HG03342 (cell line): Measurements from ENCODE around the gene MBTPS2.
"Not testable (repeated sequence)": the region's sequence is repeated elsewhere in the genome, so short reads cannot be mapped to it uniquely, and the experiment has no call there.

Experiments used
- ATAC-seq: cut with Tn5 transposase; IDR thresholded peaks from one replicate; pipeline ENCODE4 v1.9.1; 2021; ENCODE audit warnings: mild to moderate bottlenecking, moderate library complexity; ENCODE audit not compliant: unreplicated experiment

MBTPS2 gene

GRCh38 chrX:21855937-21856415, 16.6 kb downstream of the MBTPS2 start, which contains the start of gene YY2:
Gene YY2 (plus strand): TSS chrX:21855987. CDS start chrX:21856485, 498 bp downstream.
- no peak for ATAC-seq

GRCh38 chrX:21856504-21856903, 17.1 kb downstream of the MBTPS2 start:
- no peak for ATAC-seq

- no peak for ATAC-seq
Observed at GRCh38 chrX:21863241-21863640, 23.8 kb downstream of the MBTPS2 start.

- no peak for ATAC-seq
Observed at GRCh38 chrX:21865436-21865835, 26.0 kb downstream of the MBTPS2 start.

- ATAC-seq: no peak
Observed at GRCh38 chrX:21870494-21870893, 31.1 kb downstream of the MBTPS2 start.

GRCh38 chrX:21873063-21873775, 33.8 kb downstream of the MBTPS2 start:
- no peak for ATAC-seq

- ATAC-seq: not testable (repeated sequence)
Observed at GRCh38 chrX:21874182-21874581, 34.8 kb downstream of the MBTPS2 start.

GRCh38 chrX:21875013-21875412, 35.6 kb downstream of the MBTPS2 start:
- no peak for ATAC-seq

- no peak for ATAC-seq
Observed at GRCh38 chrX:21881881-21882574, 42.6 kb downstream of the MBTPS2 start.

GRCh38 chrX:21883258-21883657, 43.8 kb downstream of the MBTPS2 start:
- ATAC-seq: no peak

GRCh38 chrX:21885568-21885967, 46.2 kb downstream of the MBTPS2 start:
- no peak for ATAC-seq

- ATAC-seq: no peak
Observed at GRCh38 chrX:21905313-21905712, 65.9 kb downstream of the MBTPS2 start.

GRCh38 chrX:21905953-21906352, 66.5 kb downstream of the MBTPS2 start:
- ATAC-seq: no peak

- no peak for ATAC-seq
Observed at GRCh38 chrX:21907260-21907659, 67.8 kb downstream of the MBTPS2 start.

GRCh38 chrX:21911481-21911880, 72.1 kb downstream of the MBTPS2 start:
- ATAC-seq: no peak

GRCh38 chrX:21912220-21912619, 72.8 kb downstream of the MBTPS2 start:
- ATAC-seq: no peak

GRCh38 chrX:21912989-21913388, 73.6 kb downstream of the MBTPS2 start:
- no peak for ATAC-seq

GRCh38 chrX:21926116-21926515, 86.7 kb downstream of the MBTPS2 start:
- ATAC-seq: no peak

GRCh38 chrX:21926527-21927278, 87.3 kb downstream of the MBTPS2 start:
- peak; percentile 64 for ATAC-seq

GRCh38 chrX:21929209-21929608, 89.8 kb downstream of the MBTPS2 start:
- ATAC-seq: no peak

- no peak for ATAC-seq
Observed at GRCh38 chrX:21930986-21931385, 91.6 kb downstream of the MBTPS2 start.
